ENCODE results near the gene SLC6A6.

The SLC6A6 gene

GRCh38 chr3:14533457-14533958 is 131.1 kb downstream of the SLC6A6 start:
- peaks cover 8% of the 10 kb centered on the region; the same call in 1 of the 2 replicates for H3K9me3 ChIP-seq (ENCODE audit: insufficient read depth, low read length)
- H3K4me3 ChIP-seq (ENCODE audit: insufficient read length, low read depth) = no peak overlapping the region
- TF ChIP-seq SUZ12 (IDR thresholded peaks at IDR 0.05; ENCODE audit: extremely low read depth, insufficient read depth, insufficient read length) (no peak), ZNF274 (IDR thresholded peaks at IDR 0.05; ENCODE audit: low read depth, low read length) (no peak), YY1 (IDR thresholded peaks at IDR 0.05; ENCODE audit: insufficient read depth, insufficient read length) (no peak)
- H3K36me3 ChIP-seq (ENCODE audit: insufficient read depth, insufficient read length, low read length) = no peaks in the 10 kb centered on the region
- H3K9ac ChIP-seq (ENCODE audit: insufficient read length, low read depth) = no peak overlapping the region
- DNase-seq (ENCODE audit: low read depth, low spot score) = no peak
- no peaks in the 10 kb centered on the region for H3K27me3 ChIP-seq (ENCODE audit: insufficient read depth, insufficient read length)
- peaks cover 39% of the 10 kb centered on the region for H3K4me1 ChIP-seq (ENCODE audit: insufficient read depth, insufficient read length)

GRCh38 chr3:14534516-14535191 is 132.2 kb downstream of the SLC6A6 start:
- H3K27me3 ChIP-seq (ENCODE audit: insufficient read depth, insufficient read length) = no peaks in the 10 kb centered on the region
- H3K36me3 ChIP-seq (ENCODE audit: insufficient read depth, insufficient read length, low read length) = no peaks in the 10 kb centered on the region
- DNase-seq (ENCODE audit: low read depth, low spot score) = peak; percentile 75
- H3K4me3 ChIP-seq (ENCODE audit: insufficient read length, low read depth) = no peak overlapping the region
- peaks cover 7% of the 10 kb centered on the region; the same call in 1 of the 2 replicates for H3K9me3 ChIP-seq (ENCODE audit: insufficient read depth, low read length)
- H3K9ac ChIP-seq (ENCODE audit: insufficient read length, low read depth) = no peak overlapping the region
- TF ChIP-seq ZNF274 (IDR thresholded peaks at IDR 0.05; ENCODE audit: low read depth, low read length) (no peak), YY1 (IDR thresholded peaks at IDR 0.05; ENCODE audit: insufficient read depth, insufficient read length) (no peak), SUZ12 (IDR thresholded peaks at IDR 0.05; ENCODE audit: extremely low read depth, insufficient read depth, insufficient read length) (no peak)
- peaks cover 43% of the 10 kb centered on the region for H3K4me1 ChIP-seq (ENCODE audit: insufficient read depth, insufficient read length)

- H3K36me3 ChIP-seq (ENCODE audit: insufficient read depth, insufficient read length, low read length) = no peaks in the 10 kb centered on the region
- H3K27me3 ChIP-seq (ENCODE audit: insufficient read depth, insufficient read length) = no peaks in the 10 kb centered on the region
- TF ChIP-seq ZNF274 (IDR thresholded peaks at IDR 0.05; ENCODE audit: low read depth, low read length) (no peak), SUZ12 (IDR thresholded peaks at IDR 0.05; ENCODE audit: extremely low read depth, insufficient read depth, insufficient read length) (no peak), YY1 (IDR thresholded peaks at IDR 0.05; ENCODE audit: insufficient read depth, insufficient read length) (no peak)
- DNase-seq (ENCODE audit: low read depth, low spot score) = no peak
- no peak overlapping the region for H3K9ac ChIP-seq (ENCODE audit: insufficient read length, low read depth)
- H3K4me3 ChIP-seq (ENCODE audit: insufficient read length, low read depth) = no peak overlapping the region
- H3K9me3 ChIP-seq (ENCODE audit: insufficient read depth, low read length) = no peaks in the 10 kb centered on the region
- H3K4me1 ChIP-seq (ENCODE audit: insufficient read depth, insufficient read length) = peaks cover 48% of the 10 kb centered on the region
Observed at GRCh38 chr3:14535616-14536015, 133.2 kb downstream of the SLC6A6 start.

DNA sequence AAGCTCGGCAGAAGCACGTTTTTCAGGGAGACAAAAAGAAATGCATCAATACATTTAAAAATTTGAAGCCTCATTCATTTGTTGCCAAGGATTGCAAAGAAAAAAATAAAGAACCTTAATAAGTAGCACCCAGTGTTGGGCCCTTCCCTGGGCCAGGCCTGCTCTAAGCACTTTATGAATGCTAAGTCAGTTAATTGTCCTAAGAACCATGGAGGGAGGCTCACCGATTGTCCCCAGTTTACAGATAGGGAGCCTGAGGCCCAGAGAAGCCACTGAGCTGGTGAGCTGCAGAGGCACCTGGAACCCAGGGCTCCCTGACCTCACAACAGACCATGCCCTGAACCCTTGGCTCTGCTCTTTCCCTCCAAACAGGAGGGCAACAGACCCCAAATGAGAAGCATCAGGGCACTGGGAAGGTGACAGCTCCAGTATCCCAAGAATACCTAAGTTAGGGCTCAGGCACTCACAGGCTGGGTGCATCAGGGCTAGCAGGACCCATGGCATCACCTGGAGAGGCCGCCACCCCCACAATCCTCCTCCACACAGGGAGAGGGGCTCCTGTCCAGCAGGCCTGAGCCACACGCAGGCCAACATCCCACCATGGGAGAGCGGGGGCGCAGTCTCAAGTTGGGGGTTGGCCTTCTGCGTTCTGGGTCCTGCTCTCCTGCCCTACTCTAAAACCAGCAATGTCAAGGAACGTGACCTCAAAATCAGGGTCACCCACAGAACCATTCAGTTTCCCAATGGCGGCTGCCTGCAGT is 133.8 kb downstream of the SLC6A6 start:
- peaks cover 53% of the 10 kb centered on the region for H3K4me1 ChIP-seq (ENCODE audit: insufficient read depth, insufficient read length)

GRCh38 chr3:14536837-14537589 is 134.6 kb downstream of the SLC6A6 start:
- H3K9ac ChIP-seq (ENCODE audit: insufficient read length, low read depth) = no peak overlapping the region
- no peaks in the 10 kb centered on the region for H3K36me3 ChIP-seq (ENCODE audit: insufficient read depth, insufficient read length, low read length)
- H3K4me3 ChIP-seq (ENCODE audit: insufficient read length, low read depth) = no peak overlapping the region
- H3K4me1 ChIP-seq (ENCODE audit: insufficient read depth, insufficient read length) = peaks cover 52% of the 10 kb centered on the region
- DNase-seq (ENCODE audit: low read depth, low spot score) = no peak
- TF ChIP-seq SUZ12 (IDR thresholded peaks at IDR 0.05; ENCODE audit: extremely low read depth, insufficient read depth, insufficient read length) (no peak), YY1 (IDR thresholded peaks at IDR 0.05; ENCODE audit: insufficient read depth, insufficient read length) (no peak), ZNF274 (IDR thresholded peaks at IDR 0.05; ENCODE audit: low read depth, low read length) (no peak)
- H3K9me3 ChIP-seq (ENCODE audit: insufficient read depth, low read length) = no peaks in the 10 kb centered on the region
- H3K27me3 ChIP-seq (ENCODE audit: insufficient read depth, insufficient read length) = no peaks in the 10 kb centered on the region

More for the DNA sequence above, 133.8 kb downstream of the SLC6A6 start:
- Histone ChIP-seq H3K9ac (ENCODE audit: insufficient read length, low read depth) (no peak overlapping the region), H3K9me3 (ENCODE audit: insufficient read depth, low read length) (no peaks in the 10 kb centered on the region), H3K36me3 (ENCODE audit: insufficient read depth, insufficient read length, low read length) (no peaks in the 10 kb centered on the region), H3K4me3 (ENCODE audit: insufficient read length, low read depth) (no peak overlapping the region), H3K27me3 (ENCODE audit: insufficient read depth, insufficient read length) (no peaks in the 10 kb centered on the region)
- TF ChIP-seq YY1 (IDR thresholded peaks at IDR 0.05; ENCODE audit: insufficient read depth, insufficient read length) (no peak), SUZ12 (IDR thresholded peaks at IDR 0.05; ENCODE audit: extremely low read depth, insufficient read depth, insufficient read length) (no peak)
- no peak for DNase-seq (ENCODE audit: low read depth, low spot score)

GRCh38 chr3:14537590-14538450 is 135.4 kb downstream of the SLC6A6 start:
- no peak for DNase-seq (ENCODE audit: low read depth, low spot score)
- Histone ChIP-seq H3K4me3 (ENCODE audit: insufficient read length, low read depth) (no peak overlapping the region), H3K4me1 (ENCODE audit: insufficient read depth, insufficient read length) (peaks cover 45% of the 10 kb centered on the region), H3K27me3 (ENCODE audit: insufficient read depth, insufficient read length) (no peaks in the 10 kb centered on the region), H3K36me3 (ENCODE audit: insufficient read depth, insufficient read length, low read length) (no peaks in the 10 kb centered on the region), H3K9ac (ENCODE audit: insufficient read length, low read depth) (no peak overlapping the region), H3K9me3 (ENCODE audit: insufficient read depth, low read length) (no peaks in the 10 kb centered on the region)
- TF ChIP-seq SUZ12 (IDR thresholded peaks at IDR 0.05; ENCODE audit: extremely low read depth, insufficient read depth, insufficient read length) (no peak), YY1 (IDR thresholded peaks at IDR 0.05; ENCODE audit: insufficient read depth, insufficient read length) (no peak), ZNF274 (IDR thresholded peaks at IDR 0.05; ENCODE audit: low read depth, low read length) (no peak)
